Measurements from ENCODE around the gene CCL3.

The CCL3 gene

DNA sequence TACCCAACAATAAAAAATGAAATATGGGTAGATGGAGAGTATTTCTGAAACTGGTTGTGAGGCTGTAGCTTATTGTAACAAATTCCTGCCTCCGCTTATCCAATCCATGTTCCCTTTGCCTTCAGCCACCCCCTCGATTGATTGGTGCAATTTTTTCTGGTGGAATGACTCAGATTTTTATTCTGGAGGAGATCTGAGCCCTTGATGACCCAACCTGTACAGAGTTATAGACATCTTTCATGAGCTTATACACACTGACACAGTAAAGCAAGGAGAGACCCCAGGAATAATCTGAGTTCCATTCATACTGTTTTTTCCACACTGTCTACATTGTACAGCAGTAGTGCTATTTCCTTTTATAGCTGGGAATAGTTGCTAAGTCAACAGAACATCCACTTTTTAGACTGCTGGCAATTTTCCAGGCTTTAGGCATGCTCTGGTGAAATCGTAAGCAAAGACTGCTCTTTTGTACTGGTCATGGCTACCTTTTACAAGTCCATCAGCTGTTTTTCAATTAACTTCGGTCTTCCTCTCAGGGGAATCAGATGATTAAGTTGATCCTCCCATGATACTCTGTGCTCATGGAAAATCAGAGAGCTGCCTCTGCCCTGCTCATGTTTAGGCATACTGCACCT is 43.8 kb upstream of the CCL3 start:
- Histone ChIP-seq H3K4me1 (ENCODE audit: low read depth, poor library complexity, severe bottlenecking) (peaks cover 8% of the 10 kb centered on the region), H3K27ac (no peak overlapping the region), H3K4me3 (IDR thresholded peaks at IDR 0.05; ENCODE audit: insufficient read depth, low read depth, low read length) (no peak overlapping the region), H4K20me1 (ENCODE audit: insufficient read depth) (no peaks in the 10 kb centered on the region), H3K9ac (no peak overlapping the region), H3K79me2 (ENCODE audit: insufficient read depth, low read depth) (no peaks in the 10 kb centered on the region), H2AFZ (ENCODE audit: low read depth) (no peak overlapping the region), H3K36me3 (ENCODE audit: insufficient read depth) (no peaks in the 10 kb centered on the region), H3K27me3 (ENCODE audit: insufficient read depth, low read depth) (no peaks in the 10 kb centered on the region), H3K4me2 (no peak overlapping the region)
- TF ChIP-seq, protein P1, sequence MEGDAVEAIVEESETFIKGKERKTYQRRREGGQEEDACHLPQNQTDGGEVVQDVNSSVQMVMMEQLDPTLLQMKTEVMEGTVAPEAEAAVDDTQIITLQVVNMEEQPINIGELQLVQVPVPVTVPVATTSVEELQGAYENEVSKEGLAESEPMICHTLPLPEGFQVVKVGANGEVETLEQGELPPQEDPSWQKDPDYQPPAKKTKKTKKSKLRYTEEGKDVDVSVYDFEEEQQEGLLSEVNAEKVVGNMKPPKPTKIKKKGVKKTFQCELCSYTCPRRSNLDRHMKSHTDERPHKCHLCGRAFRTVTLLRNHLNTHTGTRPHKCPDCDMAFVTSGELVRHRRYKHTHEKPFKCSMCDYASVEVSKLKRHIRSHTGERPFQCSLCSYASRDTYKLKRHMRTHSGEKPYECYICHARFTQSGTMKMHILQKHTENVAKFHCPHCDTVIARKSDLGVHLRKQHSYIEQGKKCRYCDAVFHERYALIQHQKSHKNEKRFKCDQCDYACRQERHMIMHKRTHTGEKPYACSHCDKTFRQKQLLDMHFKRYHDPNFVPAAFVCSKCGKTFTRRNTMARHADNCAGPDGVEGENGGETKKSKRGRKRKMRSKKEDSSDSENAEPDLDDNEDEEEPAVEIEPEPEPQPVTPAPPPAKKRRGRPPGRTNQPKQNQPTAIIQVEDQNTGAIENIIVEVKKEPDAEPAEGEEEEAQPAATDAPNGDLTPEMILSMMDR (conservative IDR thresholded peaks at IDR 0.05; ENCODE audit: low read depth, low read length), result no peak

DNA sequence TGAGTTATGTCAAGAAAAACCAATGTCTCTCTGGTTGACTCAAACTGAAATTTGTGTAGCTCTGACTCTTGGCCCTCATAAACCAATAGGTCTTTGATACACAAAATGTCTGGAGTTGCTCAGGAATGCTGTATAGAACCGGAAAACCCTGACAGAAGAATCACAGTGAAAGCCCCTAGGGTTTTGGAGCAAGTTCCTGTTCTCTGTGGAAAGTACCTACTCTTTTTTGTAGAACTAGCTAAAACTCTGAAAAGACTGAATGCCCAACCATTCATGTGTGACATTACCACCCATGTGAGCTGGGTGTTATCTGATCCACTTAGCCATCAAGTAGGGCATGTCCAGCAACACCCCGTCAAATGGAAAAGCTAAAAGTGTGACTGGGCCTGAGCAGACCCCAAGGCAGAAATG is 42.5 kb upstream of the CCL3 start:
- Histone ChIP-seq H3K27me3 (ENCODE audit: insufficient read depth, low read depth) (no peaks in the 10 kb centered on the region), H3K79me2 (ENCODE audit: insufficient read depth, low read depth) (no peaks in the 10 kb centered on the region), H3K9ac (no peak overlapping the region), H2AFZ (ENCODE audit: low read depth) (no peak overlapping the region), H4K20me1 (ENCODE audit: insufficient read depth) (no peaks in the 10 kb centered on the region), H3K4me1 (ENCODE audit: low read depth, poor library complexity, severe bottlenecking) (peaks cover 8% of the 10 kb centered on the region), H3K36me3 (ENCODE audit: insufficient read depth) (no peaks in the 10 kb centered on the region), H3K4me3 (IDR thresholded peaks at IDR 0.05; ENCODE audit: insufficient read depth, low read depth, low read length) (no peak overlapping the region), H3K4me2 (no peak overlapping the region), H3K27ac (no peak overlapping the region)
- TF ChIP-seq, protein P1 (conservative IDR thresholded peaks at IDR 0.05; ENCODE audit: low read depth, low read length), result no peak

DNA sequence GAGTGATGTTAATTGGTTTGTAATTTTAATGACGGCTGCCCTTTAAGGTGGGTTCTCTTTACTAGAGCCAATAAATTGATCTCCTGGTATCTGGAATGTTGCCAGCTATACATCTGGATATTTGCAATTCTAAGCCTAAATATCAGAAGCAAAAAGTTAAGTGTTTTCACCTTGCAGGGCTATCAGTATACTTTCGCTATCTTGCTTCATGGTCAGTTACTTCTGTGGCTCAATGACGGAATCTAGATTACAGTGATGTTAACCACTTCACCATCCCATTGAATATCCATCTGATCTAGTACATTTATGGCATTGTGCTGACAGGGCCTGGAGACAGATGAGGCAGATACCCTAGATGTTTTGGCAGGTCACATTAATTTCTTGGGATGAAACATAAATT is 42.0 kb upstream of the CCL3 start:
- no peak overlapping the region for H3K4me3 ChIP-seq (IDR thresholded peaks at IDR 0.05; ENCODE audit: insufficient read depth, low read depth, low read length)
- H3K36me3 ChIP-seq (ENCODE audit: insufficient read depth), result no peaks in the 10 kb centered on the region
- H4K20me1 ChIP-seq (ENCODE audit: insufficient read depth), result no peaks in the 10 kb centered on the region
- H3K79me2 ChIP-seq (ENCODE audit: insufficient read depth, low read depth), result no peaks in the 10 kb centered on the region
- no peak overlapping the region for H2AFZ ChIP-seq (ENCODE audit: low read depth)
- H3K27ac ChIP-seq, result no peak overlapping the region
- H3K4me2 ChIP-seq, result no peak overlapping the region
- no peaks in the 10 kb centered on the region for H3K27me3 ChIP-seq (ENCODE audit: insufficient read depth, low read depth)
- TF ChIP-seq, protein P1 (conservative IDR thresholded peaks at IDR 0.05; ENCODE audit: low read depth, low read length), result no peak
- peaks cover 8% of the 10 kb centered on the region for H3K4me1 ChIP-seq (ENCODE audit: low read depth, poor library complexity, severe bottlenecking)
- no peak overlapping the region for H3K9ac ChIP-seq

- Histone ChIP-seq H4K20me1 (ENCODE audit: insufficient read depth) (no peaks in the 10 kb centered on the region), H3K9ac (no peak overlapping the region), H3K36me3 (ENCODE audit: insufficient read depth) (no peaks in the 10 kb centered on the region), H3K4me2 (no peak overlapping the region), H3K79me2 (ENCODE audit: insufficient read depth, low read depth) (no peaks in the 10 kb centered on the region), H3K27ac (no peak overlapping the region), H3K4me3 (IDR thresholded peaks at IDR 0.05; ENCODE audit: insufficient read depth, low read depth, low read length) (no peak overlapping the region), H3K27me3 (ENCODE audit: insufficient read depth, low read depth) (no peaks in the 10 kb centered on the region), H2AFZ (ENCODE audit: low read depth) (no peak overlapping the region), H3K4me1 (ENCODE audit: low read depth, poor library complexity, severe bottlenecking) (peaks cover 6% of the 10 kb centered on the region)
- TF ChIP-seq, protein P1 (conservative IDR thresholded peaks at IDR 0.05; ENCODE audit: low read depth, low read length), result no peak
Measured at GRCh38 chr17:36131421-36131820, 41.5 kb upstream of the CCL3 start.

Data from KMS-11 (cell line).